HEK293 (cell line): ENCODE data around the gene CTCFL.

Experiments
- CTCF ChIA-PET: fragments of 350-600 bp; formaldehyde crosslinking; extraction: SDS; loops from one replicate; lab custom pipeline; 2021; ENCODE audit warnings: antibody characterized with exemption; lab: Yijun Ruan, JAX
- POLR2A ChIA-PET: fragments of 300-600 bp; formaldehyde crosslinking; extraction: SDS; loops from one replicate; lab custom pipeline; 2020; ENCODE audit warnings: antibody characterized with exemption, inconsistent platforms; lab: Yijun Ruan, JAX
- H3K27ac ChIP-seq: fragments of 200-500 bp; sonication (Bioruptor generic); 2 replicates; pipeline ENCODE4 v1.5.1; 2014; ENCODE audit warnings: low read depth, low read length, control low read depth, inconsistent platforms; ENCODE audit errors: extremely low read depth
- H3K36me3 ChIP-seq, 2 experiments: fragments of 200-500 bp in 1 of 2; sonication (Bioruptor generic) in 1 of 2; 1 replicate in 1 of 2; 2 replicates in 1 of 2; pipeline ENCODE4 v1.5.1; 2014 to 2017; ENCODE audit warnings: inconsistent platforms in 2 of 2, low read length in 2 of 2; ENCODE audit not compliant: control insufficient read depth in 2 of 2, insufficient read depth in 1 of 2
- H3K4me1 ChIP-seq: fragments of 200-500 bp; sonication (Bioruptor generic); 2 replicates; pipeline ENCODE4 v1.5.1; 2014; ENCODE audit warnings: mild to moderate bottlenecking, low read length, inconsistent platforms; ENCODE audit not compliant: control insufficient read depth, insufficient read depth
- H3K4me3 ChIP-seq: 2 replicates; pipeline ENCODE4 v1.5.1; 2011; ENCODE audit warnings: low read depth, mild to moderate bottlenecking, control low read depth, low read length, moderate library complexity
- H3K9me3 ChIP-seq: fragments of 200-500 bp; sonication (Bioruptor generic); 2 replicates; pipeline ENCODE4 v1.5.1; 2014; ENCODE audit warnings: low read depth, low read length, inconsistent platforms; ENCODE audit not compliant: control insufficient read depth, insufficient read depth
- PRDM1 ChIP-seq: fragments of 450-650 bp; formaldehyde crosslinking; IDR thresholded peaks from 2 replicates; pipeline ENCODE4; 2016; ENCODE audit warnings: missing biosample characterization, missing genetic modification characterization
- SP7 ChIP-seq: fragments of 450-650 bp; formaldehyde crosslinking; IDR thresholded peaks from 2 replicates; pipeline ENCODE4 v1.5.1; 2016; ENCODE audit warnings: missing biosample characterization, missing genetic modification characterization
- ZBTB11 ChIP-seq: fragments of 450-650 bp; formaldehyde crosslinking; conservative IDR thresholded peaks from 2 replicates; pipeline ENCODE4 v1.5.1; 2016; ENCODE audit warnings: low read depth, missing biosample characterization, missing genetic modification characterization
- ZBTB21 ChIP-seq: fragments of 450-650 bp; formaldehyde crosslinking; IDR thresholded peaks from 2 replicates; pipeline ENCODE4 v1.5.1; 2017; ENCODE audit warnings: missing biosample characterization, missing genetic modification characterization
- ZNF48 ChIP-seq: fragments of 450-650 bp; formaldehyde crosslinking; IDR thresholded peaks from 2 replicates; pipeline ENCODE4 v1.5.1; 2016; ENCODE audit warnings: missing biosample characterization, missing genetic modification characterization
- ZNF549 ChIP-seq: fragments of 450-650 bp; IDR thresholded peaks from 2 replicates; pipeline ENCODE4 v1.5.1; 2018; ENCODE audit warnings: missing biosample characterization, missing genetic modification characterization, mild to moderate bottlenecking, inconsistent platforms, moderate library complexity
- ZNF560 ChIP-seq: fragments of 450-650 bp; formaldehyde crosslinking; IDR thresholded peaks from 2 replicates; pipeline ENCODE4 v1.5.1; 2017; ENCODE audit warnings: missing biosample characterization, missing genetic modification characterization, borderline replicate concordance
- ZNF629 ChIP-seq: fragments of 450-650 bp; formaldehyde crosslinking; IDR thresholded peaks from 2 replicates; pipeline ENCODE4 v1.5.1; 2017; ENCODE audit warnings: missing biosample characterization, missing genetic modification characterization
- ZNF639 ChIP-seq: fragments of 450-650 bp; formaldehyde crosslinking; IDR thresholded peaks from 2 replicates; pipeline ENCODE4 v1.5.1; 2016; ENCODE audit warnings: missing biosample characterization, missing genetic modification characterization
- ZNF670 ChIP-seq: fragments of 450-650 bp; formaldehyde crosslinking; IDR thresholded peaks from 2 replicates; pipeline ENCODE4 v1.5.1; 2016; ENCODE audit warnings: missing biosample characterization, missing genetic modification characterization, low read depth
- ZNF843 ChIP-seq: fragments of 450-650 bp; formaldehyde crosslinking; IDR thresholded peaks from 2 replicates; pipeline ENCODE4 v1.5.1; 2016; ENCODE audit warnings: missing biosample characterization, missing genetic modification characterization
- ZXDB ChIP-seq: fragments of 450-650 bp; formaldehyde crosslinking; IDR thresholded peaks from 2 replicates; pipeline ENCODE4 v1.5.1; 2016; ENCODE audit warnings: missing biosample characterization, missing genetic modification characterization

The CTCFL gene

GRCh38 chr20:57558614-57559288 lies 33.8 kb upstream of the CTCFL start:
- H3K4me3 ChIP-seq, result no peak overlapping the region
- H3K27ac ChIP-seq, result no peak overlapping the region
- no peaks in the 10 kb centered on the region for H3K9me3 ChIP-seq
- ChIA-PET CTCF (interaction anchor here (4.8 kb wide), 1 partner anchor 15 kb away, joined by 21 read pairs; no protein-coding TSS in a partner anchor), POLR2A (no interaction called here)
- H3K4me1 ChIP-seq, result no peaks in the 10 kb centered on the region
- H3K36me3 ChIP-seq, result peaks cover 0 to 5% of the 10 kb centered on the region in 2 experiments; a peak in 1 of 3 replicates
- TF ChIP-seq ZBTB21 (tag by site-specific recombination), result peak; percentile 32; the same call in 1 of the 2 replicates
- TF ChIP-seq SP7 (tag by site-specific recombination), result 0 out of 2 replicates have a peak, but pooled peaks have one; percentile 38
- no peak for TF ChIP-seq ZNF48 (tag by site-specific recombination)
- TF ChIP-seq ZNF629 (tag by site-specific recombination), result peak; percentile 81; the same call in 1 of the 2 replicates
- TF ChIP-seq PRDM1, result peak; percentile 66

GRCh38 chr20:57557926-57558613 lies 33.1 kb upstream of the CTCFL start:
- ChIA-PET CTCF (interaction anchor here (0.6 to 4.8 kb wide), 2 partner anchors 16 to 48 kb away, joined by 3 to 21 read pairs; no protein-coding TSS in a partner anchor), POLR2A (no interaction called here)
- Histone ChIP-seq H3K4me1 (no peaks in the 10 kb centered on the region), H3K36me3 (peaks cover 0 to 2% of the 10 kb centered on the region in 2 experiments; a peak in 1 of 3 replicates), H3K4me3 (no peak overlapping the region), H3K27ac (no peak overlapping the region), H3K9me3 (no peaks in the 10 kb centered on the region)
- TF ChIP-seq ZNF843 (tag by site-specific recombination) (no peak), ZNF639 (tag by site-specific recombination) (no peak), ZNF670 (no peak)

GRCh38 chr20:57556980-57557274 lies 32.0 kb upstream of the CTCFL start:
- Histone ChIP-seq H3K4me3 (no peak overlapping the region), H3K27ac (no peak overlapping the region), H3K4me1 (no peaks in the 10 kb centered on the region), H3K36me3 (no peaks in the 10 kb centered on the region), H3K9me3 (no peaks in the 10 kb centered on the region)
- ChIA-PET CTCF (no interaction called here), POLR2A (no interaction called here)
- TF ChIP-seq ZBTB11 (no peak), ZBTB21 (tag by site-specific recombination) (no peak), ZXDB (tag by site-specific recombination) (no peak), ZNF560 (no peak), ZNF549 (no peak)
